GM18873 (cell line): Measurements from ENCODE around the gene NALCN.
"Not testable (repeated sequence)": the region's sequence is repeated elsewhere in the genome, so short reads cannot be mapped to it uniquely, and the experiment has no call there.

Experiments
- ATAC-seq: cut with Tn5 transposase; IDR thresholded peaks from one replicate; pipeline ENCODE4 v1.9.1; 2021; ENCODE audit warnings: mild to moderate bottlenecking, moderate library complexity, moderate number of reproducible peaks; ENCODE audit not compliant: unreplicated experiment, low FRiP score

The NALCN gene

DNA sequence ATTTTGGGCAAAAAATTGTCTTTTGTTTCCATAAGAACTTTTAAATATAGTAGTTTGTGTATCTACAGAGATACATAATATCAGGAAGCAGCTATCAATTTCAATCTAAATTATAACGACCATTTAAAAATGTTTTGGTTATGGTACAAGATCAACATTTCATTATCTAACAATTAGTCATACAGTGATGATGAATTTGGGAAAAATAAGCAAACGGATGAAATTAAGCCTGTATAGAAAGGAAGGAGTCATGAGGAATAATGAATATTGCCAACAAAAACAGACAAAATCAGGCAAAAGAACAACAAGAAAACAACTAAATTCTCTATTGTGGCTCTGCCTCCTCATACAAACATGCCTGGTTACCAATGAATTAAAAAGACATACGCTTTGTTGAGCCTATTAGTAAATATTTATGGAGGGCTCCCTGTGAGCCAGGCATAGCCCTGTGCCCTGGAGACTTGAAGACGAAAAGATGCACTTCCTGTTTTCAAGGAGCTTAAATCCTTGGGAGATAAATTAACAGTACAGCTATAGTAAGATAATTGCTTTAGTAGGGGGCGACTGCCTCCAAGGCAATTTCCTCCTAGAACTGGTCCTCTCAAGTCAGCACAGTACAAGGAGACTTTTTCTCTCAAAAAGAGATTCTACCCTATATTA is 73.0 kb downstream of the NALCN start:
- no peak for ATAC-seq

DNA sequence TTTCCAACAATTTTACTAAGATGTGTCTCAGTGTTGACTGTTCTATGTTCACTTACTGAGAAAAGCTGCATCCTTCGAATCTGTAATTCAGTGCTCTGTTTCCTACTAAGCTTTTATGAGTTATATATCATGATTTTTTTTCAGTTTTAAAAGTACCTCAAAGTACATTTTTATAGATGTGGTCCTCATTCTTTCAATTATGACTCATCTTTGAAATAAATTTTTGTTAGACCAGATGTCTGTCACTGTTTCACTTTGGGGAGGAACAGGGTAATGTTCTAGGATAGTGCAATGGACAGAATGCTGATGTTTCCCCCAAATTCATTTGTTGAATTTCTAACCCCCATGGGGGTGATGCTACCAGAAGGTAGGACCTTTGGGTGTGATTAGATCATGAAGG is 74.8 kb downstream of the NALCN start:
- no peak for ATAC-seq

DNA sequence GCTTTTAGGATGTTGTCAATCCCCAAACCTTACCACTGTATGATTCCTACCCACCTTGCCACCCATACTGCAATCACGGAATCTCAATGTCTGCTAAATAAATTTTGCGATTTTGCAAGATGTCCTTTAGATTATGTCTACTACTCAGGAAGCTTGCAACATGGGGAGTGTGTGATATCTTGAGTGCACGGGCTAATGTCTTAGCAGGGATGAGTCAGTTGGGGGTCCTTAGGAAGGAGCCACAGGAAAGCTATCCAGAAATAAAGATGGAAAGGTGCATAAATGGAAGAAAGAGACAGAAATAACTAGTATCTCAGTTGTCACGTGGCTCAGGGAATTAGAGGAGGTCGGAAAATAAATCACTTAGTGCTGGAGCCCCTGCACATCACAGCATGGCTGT is 77.1 kb downstream of the NALCN start:
- no peak for ATAC-seq

DNA sequence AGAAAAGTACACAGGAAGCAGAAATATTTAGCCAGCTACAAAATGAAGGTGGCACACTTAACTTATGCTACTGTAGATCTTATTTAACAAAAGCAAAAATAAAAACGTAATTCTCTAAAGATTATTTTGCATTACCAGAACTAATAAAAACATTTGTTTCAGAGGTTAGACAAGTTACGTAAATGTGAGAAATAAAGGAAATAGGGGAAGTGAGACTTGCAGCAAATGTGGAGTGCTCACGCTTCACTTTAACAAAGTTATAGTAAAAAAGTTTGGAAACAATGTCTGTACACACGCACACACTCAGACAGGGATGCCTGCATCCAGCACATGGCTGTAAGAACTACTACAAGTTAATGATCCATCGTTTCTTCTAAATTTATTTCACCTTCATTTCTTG is 83.7 kb downstream of the NALCN start:
- ATAC-seq, result no peak

DNA sequence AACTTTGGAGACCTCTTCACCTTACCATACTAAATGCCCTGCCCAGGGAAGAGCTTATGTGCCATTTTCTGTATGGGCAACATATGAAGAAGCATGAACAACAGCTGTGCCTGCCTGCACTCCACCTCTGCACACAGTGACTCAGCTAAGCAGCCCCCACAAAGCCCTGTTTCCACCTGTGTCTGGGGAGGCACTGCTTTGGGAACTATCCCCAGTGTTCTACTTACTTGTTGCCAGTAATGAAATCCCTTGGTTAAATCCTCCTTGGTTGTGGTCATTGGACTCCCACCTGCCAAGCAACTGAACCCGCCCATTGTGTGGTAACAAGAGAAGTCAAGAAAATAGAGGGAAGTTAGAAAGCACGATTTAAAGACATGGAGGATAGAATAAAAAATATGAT is 84.6 kb downstream of the NALCN start:
- ATAC-seq, result no peak

DNA sequence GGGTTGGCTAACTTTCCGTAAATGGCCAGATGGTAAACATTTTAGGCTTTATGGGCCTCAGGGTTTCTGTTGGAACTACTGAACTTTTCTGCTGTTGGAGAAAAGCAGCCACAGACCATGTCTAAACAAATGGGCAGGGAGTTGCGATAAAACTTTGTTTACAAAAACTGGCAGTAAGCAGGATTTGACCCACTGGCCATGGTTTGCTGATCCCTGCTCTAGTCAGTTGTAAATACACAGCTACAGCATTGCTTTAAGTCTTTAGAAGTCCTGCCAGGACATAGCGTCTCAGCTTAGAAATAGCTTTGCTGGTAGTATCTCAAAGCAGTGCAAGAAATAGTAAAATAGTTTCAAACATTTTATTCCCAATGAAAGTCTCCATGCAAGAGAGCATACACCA is 88.4 kb downstream of the NALCN start:
- no peak for ATAC-seq

DNA sequence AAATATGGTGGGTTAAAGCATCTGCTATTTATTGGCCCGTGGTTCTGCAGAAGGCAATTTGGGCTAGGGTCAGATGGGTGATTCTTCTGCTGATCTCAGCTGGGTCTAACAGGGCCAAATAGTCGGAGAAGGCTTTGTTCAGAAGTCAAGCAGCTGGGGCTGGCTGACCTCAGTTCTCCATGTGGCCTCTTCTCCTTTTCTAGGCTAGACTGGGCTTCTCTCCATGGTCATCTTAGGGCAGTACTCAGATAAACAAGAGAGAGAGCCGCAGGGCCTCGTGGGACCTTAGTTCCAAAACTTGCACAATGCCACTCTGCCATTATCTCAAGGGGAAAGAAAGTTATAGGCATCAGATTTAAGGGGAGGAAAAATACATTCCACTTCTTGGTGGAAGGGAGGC is 89.6 kb downstream of the NALCN start:
- ATAC-seq, result no peak

DNA sequence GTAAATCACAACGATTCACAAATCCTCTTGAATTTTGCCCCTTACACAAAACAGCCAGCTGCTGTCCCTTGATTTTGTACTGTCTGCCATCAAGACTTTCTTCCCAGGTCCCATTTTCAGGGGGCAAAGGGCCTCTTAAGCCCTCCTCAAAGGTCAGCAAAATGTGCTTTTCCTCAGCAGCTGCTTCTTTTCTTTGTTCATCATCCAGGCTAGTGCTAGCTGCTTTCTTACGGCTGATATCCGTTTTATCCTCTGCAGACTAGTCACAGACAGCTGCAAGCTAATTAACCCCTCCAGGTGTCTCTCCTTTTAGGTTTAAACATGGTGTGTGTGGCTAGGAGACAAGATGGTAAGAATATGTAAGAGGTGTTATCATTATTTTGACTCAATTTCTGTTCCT is 90.9 kb downstream of the NALCN start:
- no peak for ATAC-seq

DNA sequence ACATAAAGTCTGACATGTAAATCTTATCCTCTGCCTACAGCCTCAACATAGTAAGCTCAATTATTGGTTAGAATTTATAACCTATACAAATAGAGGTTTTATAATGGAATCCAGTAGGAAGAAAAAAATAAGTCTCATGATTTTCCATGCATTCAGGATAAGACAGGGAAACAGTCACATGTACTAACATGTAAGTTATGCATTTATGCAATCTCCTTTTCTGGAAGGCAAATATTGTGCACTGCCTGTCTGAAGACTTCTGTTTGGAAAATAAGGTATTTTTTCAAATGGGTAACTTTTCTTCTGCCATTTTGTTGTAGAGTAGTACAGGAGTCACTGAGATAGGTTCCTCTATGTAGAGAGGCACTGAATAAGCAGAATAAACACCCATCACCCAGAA is 92.7 kb downstream of the NALCN start:
- no peak for ATAC-seq

DNA sequence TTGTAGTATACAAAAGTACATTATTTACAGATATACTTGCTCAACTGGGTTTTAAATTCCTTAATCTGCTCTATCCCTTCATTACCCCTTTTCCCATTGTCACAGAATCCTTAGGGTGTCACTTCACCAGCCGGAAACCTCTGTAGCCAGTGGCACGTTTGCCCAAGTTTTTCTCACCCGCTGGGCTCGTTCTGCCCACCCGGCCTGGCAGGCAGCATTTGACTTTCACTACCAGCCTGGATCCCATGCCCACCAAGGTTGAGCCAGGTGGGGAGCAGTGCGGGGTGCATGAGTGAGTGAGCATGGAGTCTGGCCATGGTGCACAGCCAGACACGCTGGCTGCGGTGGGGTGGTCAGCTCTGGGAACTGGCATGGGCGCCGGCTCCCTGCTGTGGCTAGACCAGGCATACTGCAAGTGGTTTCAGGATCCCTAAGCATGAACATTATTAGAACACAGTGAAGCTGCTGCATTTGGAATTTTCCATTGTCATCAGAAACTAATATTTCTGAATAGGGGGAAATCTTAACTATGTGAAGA is 98.3 kb downstream of the NALCN start:
- ATAC-seq, result no peak

DNA sequence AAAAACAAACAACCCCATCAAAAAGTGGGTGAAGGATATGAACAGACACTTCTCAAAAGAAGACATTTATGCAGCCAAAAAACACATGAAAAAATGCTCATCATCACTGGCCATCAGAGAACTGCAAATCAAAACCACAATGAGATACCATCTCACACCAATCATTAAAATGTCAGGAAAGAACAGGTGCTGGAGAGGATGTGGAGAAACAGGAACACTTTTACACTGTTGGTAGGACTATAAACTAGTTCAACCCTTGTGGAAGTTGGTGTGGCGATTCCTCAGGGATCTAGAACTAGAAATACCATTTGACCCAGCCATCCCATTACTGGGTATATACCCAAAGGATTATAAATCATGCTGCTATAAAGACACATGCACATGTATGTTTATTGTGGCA is 102.8 kb downstream of the NALCN start:
- ATAC-seq, result not testable (repeated sequence)

DNA sequence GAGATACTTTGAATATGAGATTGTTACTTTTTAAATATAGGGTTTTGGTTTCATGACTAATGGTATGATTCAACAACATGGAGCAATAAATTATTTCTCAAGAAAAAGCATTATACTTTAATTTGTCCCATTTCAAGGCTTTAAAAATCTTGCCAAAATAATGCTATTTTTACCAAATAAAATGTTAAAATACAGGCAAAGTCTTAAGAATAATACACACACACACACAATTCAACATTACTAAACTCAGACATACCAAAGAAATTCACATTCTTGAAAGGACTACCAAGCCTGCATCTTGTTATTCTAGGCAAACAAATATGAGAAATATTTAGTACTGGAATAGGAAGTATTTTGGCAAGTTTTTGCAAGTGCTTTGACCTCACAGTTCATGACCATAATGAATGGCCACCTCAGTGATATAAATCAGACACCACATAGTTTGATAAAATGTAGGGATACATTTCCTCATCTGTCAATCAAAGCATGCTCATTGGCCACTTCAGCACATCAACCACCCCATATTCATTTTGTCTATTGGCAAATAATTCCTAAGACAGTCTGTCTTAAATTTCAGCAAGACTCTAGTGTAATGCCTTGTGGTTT is 107.2 kb downstream of the NALCN start:
- no peak for ATAC-seq

DNA sequence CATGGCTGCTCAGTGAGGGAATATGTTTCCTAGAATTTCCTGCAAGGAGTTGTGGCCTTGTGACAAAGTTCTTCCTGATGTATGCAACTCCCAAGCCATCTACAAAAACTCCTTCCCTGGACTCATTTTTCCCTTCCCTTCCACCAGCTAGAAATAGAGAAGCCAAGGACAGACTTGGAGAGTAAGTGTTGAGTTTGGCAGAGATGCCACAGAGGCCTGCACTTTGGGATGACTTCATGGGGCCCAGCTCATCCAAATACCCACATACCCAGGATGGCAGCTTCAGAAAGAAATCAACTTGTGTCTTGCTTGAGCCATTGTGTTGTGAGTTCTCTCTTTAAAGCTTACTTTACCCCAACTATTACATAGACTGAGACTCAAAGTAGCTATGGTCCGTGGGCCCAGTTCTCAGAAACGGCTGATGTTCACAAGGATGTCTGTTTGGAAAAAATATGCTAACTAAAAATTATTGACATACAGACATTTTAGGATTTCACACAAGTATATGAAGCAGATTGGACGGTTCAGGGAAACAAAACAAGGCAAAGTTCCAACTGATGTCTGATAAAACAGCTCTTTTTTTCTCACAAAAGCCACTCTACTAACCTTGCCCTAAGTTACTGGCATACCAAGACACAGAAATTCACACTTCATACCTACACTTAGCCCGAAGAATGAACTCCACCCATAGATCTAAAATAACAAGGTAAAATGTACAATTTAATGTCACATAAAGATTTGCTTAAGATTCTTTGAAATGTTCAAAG is 107.9 kb downstream of the NALCN start:
- ATAC-seq, result no peak

DNA sequence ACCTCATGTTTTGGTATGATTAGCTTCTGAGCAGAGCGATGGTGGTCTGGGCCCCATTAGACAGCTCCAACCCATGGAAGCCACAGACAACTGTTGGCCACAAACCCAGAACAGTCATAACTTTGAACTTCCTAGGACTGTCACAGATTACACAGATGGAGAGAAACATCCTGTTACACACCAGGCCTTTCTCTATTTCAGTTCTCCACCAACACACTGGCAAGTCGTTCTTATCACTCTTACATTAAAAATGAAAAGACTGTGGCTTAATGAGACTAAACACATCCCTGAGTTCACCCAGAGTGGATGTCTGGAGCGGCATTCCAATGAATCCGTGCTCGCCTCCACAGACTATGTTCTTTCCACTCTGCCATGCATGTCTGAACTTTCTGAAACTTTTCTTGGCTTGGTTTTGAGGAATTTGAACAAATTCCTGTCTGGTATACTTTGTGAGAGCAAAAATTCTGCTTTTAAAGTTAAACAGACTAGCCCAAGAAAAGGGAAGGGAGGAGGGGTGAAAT is 109.1 kb downstream of the NALCN start:
- ATAC-seq, result no peak

DNA sequence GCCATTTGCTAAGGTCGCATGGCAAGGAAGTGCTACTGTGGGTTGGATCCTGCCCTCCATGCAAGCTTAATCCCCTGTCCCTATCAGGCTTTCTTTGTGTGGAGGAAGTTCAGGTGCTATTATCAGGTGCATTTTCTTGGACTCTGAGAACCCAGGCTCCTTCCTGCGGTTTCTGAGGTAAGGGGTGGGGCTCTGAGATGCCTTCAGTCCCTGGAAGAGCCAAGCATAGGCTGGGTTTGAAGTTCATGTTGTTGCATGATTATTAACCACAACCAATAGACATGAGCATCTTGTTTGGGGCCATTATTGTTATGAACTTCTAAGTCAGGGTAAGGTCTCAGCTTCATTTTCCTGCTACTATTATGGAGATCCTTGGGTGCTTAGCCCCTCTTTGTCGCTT is 109.5 kb downstream of the NALCN start:
- ATAC-seq, result no peak

DNA sequence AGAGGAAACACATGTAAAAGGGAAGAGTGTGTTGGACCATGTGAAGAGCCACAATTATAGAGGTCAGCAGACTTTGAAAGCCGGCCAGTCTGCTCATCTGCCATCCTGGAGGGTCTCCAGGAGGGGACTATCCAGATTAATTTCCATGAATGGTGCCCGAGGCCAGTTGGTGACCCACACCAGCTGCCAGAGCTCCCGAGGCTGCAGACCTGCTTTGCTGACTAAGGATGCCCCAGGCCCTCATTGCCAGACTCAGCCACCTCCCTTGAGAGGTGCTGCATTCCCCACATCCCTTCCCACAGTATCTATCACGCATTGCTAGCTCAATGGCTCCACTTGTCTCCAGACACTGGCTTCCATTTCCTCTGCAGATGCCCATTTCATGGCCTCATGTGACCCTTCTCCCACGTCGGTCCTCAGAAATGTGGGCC is 110.3 kb downstream of the NALCN start:
- ATAC-seq, result no peak

DNA sequence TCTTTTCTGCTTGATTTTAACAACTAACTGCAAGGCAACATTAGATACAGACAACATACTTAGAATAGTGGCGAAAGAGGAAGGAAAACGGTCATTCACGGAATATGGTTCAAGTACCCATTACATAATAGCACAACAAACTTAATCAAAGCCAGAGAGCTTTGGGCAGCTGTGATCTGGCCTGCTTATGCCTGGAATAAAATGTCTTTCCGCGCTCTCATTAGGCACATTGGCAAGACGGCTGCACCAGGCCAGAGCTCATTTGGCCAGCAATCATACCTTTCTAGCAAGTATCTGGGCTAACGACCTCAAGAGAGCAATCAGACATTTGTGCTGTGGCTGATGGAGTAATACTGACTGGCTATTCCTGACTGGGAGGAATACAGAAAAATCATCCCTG is 112.8 kb downstream of the NALCN start:
- ATAC-seq, result no peak

DNA sequence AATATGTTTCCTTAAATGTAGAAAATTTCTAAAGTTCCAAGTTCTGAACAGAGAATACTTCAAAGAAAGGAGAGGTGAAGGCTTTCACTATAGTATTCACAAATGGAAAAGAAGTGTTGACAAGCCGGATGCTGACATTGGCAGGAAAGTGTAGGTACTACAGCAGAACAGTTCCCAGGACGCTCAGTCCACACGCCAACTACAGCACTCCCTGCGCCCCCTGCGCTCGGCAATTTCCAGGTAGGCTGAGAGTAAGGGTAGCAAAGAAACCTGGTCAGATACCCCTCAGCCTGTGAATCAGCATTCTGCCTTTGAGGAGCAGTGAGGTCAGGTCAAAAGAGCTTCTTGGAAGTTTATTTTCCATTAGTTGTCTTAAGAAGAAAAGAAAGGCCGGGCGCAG is 115.3 kb downstream of the NALCN start:
- no peak for ATAC-seq

DNA sequence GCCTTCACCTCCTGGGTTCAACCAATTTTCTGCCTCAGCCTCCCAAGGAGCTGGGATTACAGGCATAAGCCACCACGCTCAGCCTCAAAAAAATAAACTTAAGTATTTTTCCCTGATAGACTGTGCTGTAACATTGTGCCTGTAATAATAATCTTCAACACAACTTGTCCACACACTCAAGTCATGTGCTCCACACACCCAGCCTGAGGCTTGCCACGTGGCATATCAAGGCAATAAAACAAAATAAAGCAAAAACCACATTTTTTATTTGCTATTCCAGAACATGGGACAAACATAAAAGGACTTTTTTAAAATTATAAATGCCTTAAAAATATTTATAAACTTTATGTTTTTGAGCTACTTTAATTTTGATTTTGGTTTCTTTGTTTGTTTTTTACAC is 115.8 kb downstream of the NALCN start:
- ATAC-seq, result no peak

DNA sequence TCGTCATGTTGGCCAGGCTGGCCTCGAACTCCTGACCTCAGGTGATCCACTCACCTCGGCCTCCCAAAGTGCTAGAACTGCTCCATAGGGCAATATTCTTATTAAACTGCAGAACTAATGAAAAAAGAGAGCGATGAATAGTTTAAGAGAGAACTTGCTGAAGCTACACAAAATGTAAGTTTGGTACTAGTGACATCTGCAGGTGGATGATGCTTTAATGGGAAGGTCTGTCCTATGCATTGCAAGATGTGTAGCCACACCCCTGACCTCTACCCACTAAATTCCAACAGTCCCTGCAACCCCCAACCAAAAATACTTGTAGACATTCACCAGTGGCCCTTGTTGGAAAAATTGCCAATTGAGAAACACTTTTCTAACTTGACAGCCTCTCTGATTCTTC is 117.8 kb downstream of the NALCN start:
- no peak for ATAC-seq

DNA sequence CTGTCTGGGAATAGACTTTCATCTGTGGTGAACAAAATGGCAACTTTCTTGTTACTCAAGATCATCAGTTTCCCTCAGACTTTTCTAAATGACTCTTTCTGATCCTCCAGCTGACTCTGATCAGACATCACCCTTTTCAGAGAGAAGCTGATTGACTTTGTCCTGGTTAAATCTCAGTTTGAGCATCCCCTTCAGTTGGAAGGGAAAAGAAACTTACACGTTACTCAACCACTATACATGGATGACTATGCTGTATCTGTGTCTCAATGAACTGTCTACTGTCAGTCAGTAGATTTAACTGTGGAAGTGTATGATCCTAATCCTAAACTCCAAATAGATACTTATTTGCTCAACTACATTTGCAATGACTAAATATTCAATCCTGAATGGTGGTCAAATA is 118.5 kb downstream of the NALCN start:
- ATAC-seq, result no peak
